Loucy (cell line): ENCODE results near the gene CDHR1.

Experiments
- CTCF ChIP-seq: fragments of 200-600 bp; sonication (generic); conservative IDR thresholded peaks from 2 replicates; pipeline ENCODE4 v1.5.1; 2014; ENCODE audit warnings: mild to moderate bottlenecking, antibody characterized with exemption, low read length
- EZH2phosphoT487 ChIP-seq: fragments of 200-600 bp; IDR thresholded peaks from 2 replicates; pipeline ENCODE4 v1.6.1; 2018; ENCODE audit warnings: antibody characterized with exemption, mild to moderate bottlenecking, moderate library complexity, borderline replicate concordance

- TF ChIP-seq CTCF, result no peak
- no peak for TF ChIP-seq EZH2phosphoT487
Measured at GRCh38 chr10:84241185-84241790, 47.0 kb downstream of the CDHR1 start, which contains the start of gene LRIT1.
